GM21515 (cell line): ENCODE results near the gene RABL6.
"Not testable (repeated sequence)": the region's sequence is repeated elsewhere in the genome, so short reads cannot be mapped to it uniquely, and the experiment has no call there.

Experiments used
- ATAC-seq: cut with Tn5 transposase; IDR thresholded peaks from one replicate; pipeline ENCODE4 v1.9.1; 2021; ENCODE audit not compliant: unreplicated experiment

RABL6 gene

GRCh38 chr9:136807281-136808074 lies at the start of gene RABL6:
TSS of gene RABL6 (plus strand) at chr9:136807948. CDS start at chr9:136808197, 249 bp downstream.
- peak; percentile 69 for ATAC-seq

- no peak for ATAC-seq
Observed at GRCh38 chr9:136759001-136759400, 48.7 kb upstream of the RABL6 start.

- no peak for ATAC-seq
Observed at GRCh38 chr9:136759436-136760325, 48.1 kb upstream of the RABL6 start.

GRCh38 chr9:136760424-136760823 lies 47.3 kb upstream of the RABL6 start:
- ATAC-seq, result no peak

GRCh38 chr9:136760834-136761544 lies 46.8 kb upstream of the RABL6 start:
- ATAC-seq, result not testable (repeated sequence)

- ATAC-seq, result no peak
Observed at GRCh38 chr9:136761545-136761981, 46.2 kb upstream of the RABL6 start.

GRCh38 chr9:136762221-136762691 lies 45.5 kb upstream of the RABL6 start:
- ATAC-seq, result no peak

GRCh38 chr9:136762915-136763648 lies 44.7 kb upstream of the RABL6 start:
- no peak for ATAC-seq

GRCh38 chr9:136763649-136764035 lies 44.1 kb upstream of the RABL6 start:
- no peak for ATAC-seq

- ATAC-seq, result no peak
Observed at GRCh38 chr9:136764301-136764891, 43.4 kb upstream of the RABL6 start, which contains the start of gene LCN15. TSS of gene LCN15 (minus strand) at chr9:136764518. CDS start at chr9:136764488, 30 bp downstream.

GRCh38 chr9:136765041-136765440 lies 42.7 kb upstream of the RABL6 start:
- no peak for ATAC-seq

- ATAC-seq, result peak; percentile 52
Observed at GRCh38 chr9:136765745-136766409, 41.9 kb upstream of the RABL6 start.

GRCh38 chr9:136766410-136767120 lies 41.2 kb upstream of the RABL6 start:
- not testable (repeated sequence) for ATAC-seq

GRCh38 chr9:136769710-136770191 lies 38.0 kb upstream of the RABL6 start:
- no peak for ATAC-seq

- ATAC-seq, result no peak
Observed at GRCh38 chr9:136771907-136772415, 35.8 kb upstream of the RABL6 start.

- ATAC-seq, result no peak
Observed at GRCh38 chr9:136773386-136774044, 34.2 kb upstream of the RABL6 start.

- ATAC-seq, result no peak
Observed at GRCh38 chr9:136774416-136775045, 33.2 kb upstream of the RABL6 start.
